Muscle layer of duodenum (tissue), 2 donors: ENCODE data around the gene RHOXF2B.
"Not testable (repeated sequence)": the region's sequence is repeated elsewhere in the genome, so short reads cannot be mapped to it uniquely, and the experiment has no call there.

Experiments
- H3K27ac ChIP-seq: one replicate; pipeline ENCODE4 v1.7.0; 2013; ENCODE audit warnings: mild to moderate bottlenecking, low read length
- H3K27me3 ChIP-seq: one replicate; pipeline ENCODE4 v1.7.0; 2013; ENCODE audit warnings: low read depth, mild to moderate bottlenecking, control low read depth, low read length
- H3K36me3 ChIP-seq, 2 donors: one replicate each; pipeline ENCODE4 v1.7.0; 2013; ENCODE audit warnings: low read length in 2 of 2, control low read depth in 1 of 2, mild to moderate bottlenecking in 1 of 2; ENCODE audit not compliant: insufficient read depth in 2 of 2, control insufficient read depth in 1 of 2
- H3K4me1 ChIP-seq, 2 donors: one replicate each; pipeline ENCODE4 v1.7.0; 2013; ENCODE audit warnings: low read length in 2 of 2, mild to moderate bottlenecking in 2 of 2, control low read depth in 1 of 2, moderate library complexity in 1 of 2; ENCODE audit not compliant: insufficient read depth in 2 of 2, control insufficient read depth in 1 of 2
- H3K4me3 ChIP-seq, 2 donors: one replicate each; pipeline ENCODE4 v1.7.0; 2013; ENCODE audit warnings: low read length in 2 of 2, low read depth in 1 of 2, mild to moderate bottlenecking in 1 of 2
- H3K9me3 ChIP-seq, 2 donors: one replicate each; pipeline ENCODE4 v1.7.0; 2013; ENCODE audit warnings: low read length in 2 of 2, control low read depth in 1 of 2, mild to moderate bottlenecking in 1 of 2; ENCODE audit not compliant: control insufficient read depth in 1 of 2
- donor health status: healthy.

Gene RHOXF2B

DNA sequence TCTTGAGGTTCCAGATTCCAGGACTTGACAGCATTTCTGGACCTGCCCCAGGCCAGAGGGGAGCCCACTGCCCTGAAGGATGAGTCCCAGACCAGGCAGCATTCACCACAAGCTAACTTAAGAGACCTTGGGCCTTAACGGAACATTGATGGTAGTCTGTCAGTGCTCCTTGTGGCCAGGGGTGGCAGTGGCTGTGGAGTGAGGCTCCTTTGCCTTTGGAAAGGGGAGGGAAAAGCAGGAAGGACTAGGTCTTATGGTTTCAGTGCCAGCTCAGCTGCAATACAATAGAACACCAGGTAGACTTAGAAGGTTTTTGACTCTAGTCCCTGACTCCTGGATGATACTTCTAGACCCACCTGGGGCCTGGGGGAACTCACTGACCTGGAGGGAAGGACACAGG, 11.3 kb downstream of the RHOXF2B start:
- H3K36me3 ChIP-seq, H3K27ac ChIP-seq, H3K4me1 ChIP-seq, H3K27me3 ChIP-seq, H3K4me3 ChIP-seq, H3K9me3 ChIP-seq: not testable (repeated sequence)

DNA sequence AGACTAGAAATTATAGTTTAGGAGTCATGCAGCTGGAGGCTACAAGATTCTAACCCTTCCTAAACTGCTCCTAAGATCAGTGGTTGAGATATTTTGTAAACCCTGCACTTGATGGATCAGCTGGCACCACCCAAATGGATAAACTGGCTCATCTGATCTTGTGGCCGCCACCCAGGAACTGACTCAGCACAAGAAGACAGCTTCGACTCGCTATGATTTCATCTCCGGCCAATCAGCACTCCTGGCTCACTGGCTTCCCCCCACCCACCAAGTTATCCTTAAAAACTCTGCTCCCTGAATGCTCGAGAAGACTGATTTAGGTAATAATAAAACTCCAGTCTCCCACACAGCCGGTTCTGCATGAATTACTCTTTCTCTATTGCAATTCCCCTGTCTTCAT, 34.8 kb downstream of the RHOXF2B start:
- not testable (repeated sequence) for H3K27ac ChIP-seq, H3K4me3 ChIP-seq, H3K27me3 ChIP-seq, H3K36me3 ChIP-seq, H3K9me3 ChIP-seq, H3K4me1 ChIP-seq

DNA sequence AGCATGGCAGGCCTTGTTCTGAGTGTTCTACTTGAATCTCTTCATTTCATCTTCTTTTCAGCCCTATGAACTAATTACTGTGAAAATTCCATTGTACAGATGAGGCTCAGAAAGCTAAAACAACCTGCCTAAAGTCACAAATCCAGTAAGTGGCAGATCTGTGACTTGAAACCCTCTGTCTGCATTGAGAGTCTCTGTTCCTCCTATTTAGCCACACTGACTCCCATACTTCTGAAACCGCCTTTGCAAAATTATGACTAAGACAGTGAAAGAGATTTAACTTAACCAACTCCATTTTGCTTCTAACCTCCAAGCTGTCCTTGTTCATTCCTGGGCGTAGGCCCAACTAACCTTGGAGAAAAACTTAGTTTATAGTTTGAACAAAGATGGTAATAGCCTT, 35.2 kb downstream of the RHOXF2B start:
- not testable (repeated sequence) for H3K36me3 ChIP-seq, H3K9me3 ChIP-seq, H3K4me1 ChIP-seq, H3K27me3 ChIP-seq, H3K27ac ChIP-seq, H3K4me3 ChIP-seq

DNA sequence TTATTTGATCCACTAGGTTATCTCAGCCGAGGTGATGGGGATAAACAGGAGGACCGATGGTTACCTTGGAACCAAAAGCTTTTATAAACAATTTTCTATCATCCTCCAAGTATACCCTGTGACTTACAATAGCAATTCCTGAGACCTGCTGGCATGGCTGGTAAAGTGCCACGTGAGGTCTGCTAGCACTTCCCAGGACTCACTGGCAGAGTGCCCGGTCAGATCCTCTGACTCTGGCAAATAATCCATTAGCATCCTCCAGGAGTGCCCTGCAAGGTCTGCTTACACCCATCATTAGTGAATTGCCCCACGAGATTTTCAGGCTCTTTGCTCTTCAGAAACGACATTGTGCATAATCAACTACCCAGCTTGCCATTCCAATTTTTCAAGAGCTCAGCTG, 37.3 kb downstream of the RHOXF2B start:
- H3K4me1 ChIP-seq, H3K27ac ChIP-seq: not testable (repeated sequence)

DNA sequence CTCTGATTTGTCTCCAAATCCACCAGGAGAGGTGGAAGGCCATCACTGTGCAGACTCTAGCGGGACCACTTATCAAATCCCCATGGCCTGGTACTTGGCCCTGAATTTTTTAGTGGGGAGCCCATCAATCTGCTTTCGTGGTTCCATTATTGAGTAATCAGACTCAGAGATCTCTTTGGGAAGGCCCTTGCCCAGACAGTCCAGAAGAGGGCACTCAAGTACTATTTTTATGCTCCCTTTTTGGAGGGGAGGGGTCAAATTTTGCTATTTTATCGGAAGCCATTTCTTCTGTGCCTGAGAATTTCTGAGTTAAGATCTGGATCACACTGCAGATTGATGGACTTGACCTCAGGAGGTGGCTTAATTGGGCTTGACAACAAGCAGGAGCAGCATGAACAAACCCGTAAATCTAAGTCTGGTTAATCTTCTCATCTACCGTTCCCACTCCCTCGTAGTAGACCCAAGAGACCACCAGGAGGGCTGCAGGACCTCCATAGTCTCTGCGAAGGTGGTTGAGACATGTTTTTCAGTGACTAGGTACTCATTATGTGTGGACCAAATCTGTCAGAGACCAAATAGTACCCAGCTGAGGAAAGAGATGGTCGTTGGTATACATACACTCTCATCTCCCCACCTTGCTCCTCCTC, 38.3 kb downstream of the RHOXF2B start:
- H3K27me3 ChIP-seq, H3K27ac ChIP-seq, H3K4me1 ChIP-seq, H3K36me3 ChIP-seq, H3K4me3 ChIP-seq, H3K9me3 ChIP-seq: not testable (repeated sequence)

More for the DNA sequence above, 37.3 kb downstream of the RHOXF2B start:
- not testable (repeated sequence) for H3K27me3 ChIP-seq, H3K4me3 ChIP-seq, H3K36me3 ChIP-seq, H3K9me3 ChIP-seq

DNA sequence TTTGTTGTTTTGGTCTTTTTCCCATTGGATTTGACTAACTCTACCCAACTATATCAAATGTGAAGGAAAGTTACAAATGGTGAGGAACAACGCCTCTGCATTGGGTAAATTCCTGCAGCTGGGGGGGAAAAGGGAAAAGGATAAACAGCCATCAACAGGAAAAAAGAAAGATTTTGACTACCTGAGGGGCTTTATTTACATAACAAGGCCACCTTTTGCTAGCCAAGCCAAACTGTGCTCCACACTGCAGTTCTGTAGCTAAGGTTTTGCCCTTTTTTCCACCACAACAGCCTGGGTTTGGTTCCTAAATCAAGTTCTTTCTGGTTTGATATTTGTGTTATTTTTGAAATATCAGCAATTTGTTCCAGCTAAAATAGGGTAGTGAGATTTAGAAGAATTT, 40.8 kb downstream of the RHOXF2B start:
- Histone ChIP-seq H3K27ac (no peak overlapping the region), H3K4me3 (no peak overlapping the region), H3K9me3 (no peaks in the 10 kb centered on the region), H3K4me1 (no peaks in the 10 kb centered on the region), H3K36me3 (no peaks in the 10 kb centered on the region), H3K27me3 (no peaks in the 10 kb centered on the region)

DNA sequence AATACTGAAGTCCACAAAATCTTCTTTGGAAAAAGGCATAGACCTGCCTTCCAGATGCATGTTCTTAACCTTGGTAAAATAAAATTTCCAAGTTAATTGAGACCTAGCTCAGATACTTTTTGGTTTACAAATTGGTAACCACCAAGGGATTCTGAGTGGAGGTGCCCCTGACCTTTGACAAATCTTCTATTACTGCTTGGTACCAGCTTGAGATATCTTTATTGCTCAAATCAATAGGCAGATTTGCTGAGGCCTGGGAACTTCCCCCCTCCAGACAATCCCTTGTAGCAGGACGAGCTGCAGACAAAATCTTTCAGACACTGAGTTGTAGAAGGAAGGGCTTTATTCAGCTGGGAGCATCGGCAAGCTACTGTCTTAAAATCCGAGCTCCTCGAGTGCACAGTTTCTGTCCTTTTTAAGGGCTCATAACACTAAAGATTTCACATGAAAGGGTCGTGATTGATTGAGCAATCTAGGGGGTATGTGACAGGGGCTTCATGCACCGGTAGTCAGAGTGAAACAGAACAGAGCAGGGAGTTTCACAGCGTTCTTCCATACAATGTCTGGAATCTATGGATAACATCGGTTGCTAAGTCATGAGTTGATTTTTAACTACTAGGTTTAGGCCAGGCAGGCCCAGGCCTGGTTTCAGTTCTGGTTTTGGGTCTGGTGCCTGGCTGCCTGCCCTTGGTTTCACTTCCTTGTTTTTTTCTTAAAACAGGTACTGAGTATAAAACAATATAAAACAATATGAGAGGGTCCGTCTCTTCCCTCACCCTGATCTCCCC, 41.8 kb downstream of the RHOXF2B start:
- not testable (repeated sequence) for H3K9me3 ChIP-seq, H3K4me3 ChIP-seq, H3K4me1 ChIP-seq, H3K36me3 ChIP-seq, H3K27me3 ChIP-seq, H3K27ac ChIP-seq

DNA sequence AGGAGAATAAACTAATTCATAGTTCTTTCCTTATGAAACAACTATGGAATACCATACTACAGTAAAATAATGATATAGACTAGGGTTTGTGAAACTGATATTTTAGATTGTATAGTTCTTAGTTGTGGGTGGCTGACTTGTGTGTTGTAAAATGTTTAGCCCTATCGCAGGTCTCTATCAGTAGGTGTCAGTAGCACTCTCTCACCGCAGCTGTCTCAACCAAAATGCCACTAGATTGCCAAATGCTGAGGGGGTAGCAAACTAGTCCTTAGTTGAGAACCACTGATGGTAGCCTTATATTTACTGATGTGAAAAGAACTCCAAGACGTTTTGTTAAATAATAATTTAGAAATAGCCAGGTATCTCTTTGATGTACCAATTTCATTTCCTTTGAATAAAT, 48.1 kb downstream of the RHOXF2B start:
- H3K4me1 ChIP-seq, result no peaks in the 10 kb centered on the region
- no peak overlapping the region for H3K27ac ChIP-seq
- no peaks in the 10 kb centered on the region for H3K27me3 ChIP-seq
- H3K9me3 ChIP-seq, result no peaks in the 10 kb centered on the region
- H3K4me3 ChIP-seq, result no peak overlapping the region
- no peaks in the 10 kb centered on the region for H3K36me3 ChIP-seq

DNA sequence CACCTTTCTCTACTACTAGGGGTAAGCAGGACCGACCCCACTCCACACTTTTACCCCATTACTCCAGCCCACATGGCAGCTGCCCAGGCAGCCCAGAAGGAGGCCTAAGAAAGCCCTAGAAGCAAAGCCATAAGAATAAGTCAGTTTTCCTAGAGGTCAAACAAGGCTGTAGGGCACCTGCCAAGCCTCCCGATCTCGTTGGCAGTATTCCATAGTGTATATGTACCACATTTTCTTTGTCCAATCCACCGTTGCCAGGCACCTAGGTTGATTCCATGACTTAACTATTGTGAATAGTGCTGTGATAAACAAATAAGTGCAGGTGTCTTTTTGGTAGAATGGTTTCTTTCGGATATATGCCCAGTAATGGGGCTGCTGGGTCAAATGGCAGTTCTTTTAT, 54.2 kb downstream of the RHOXF2B start:
- Histone ChIP-seq H3K9me3 (no peaks in the 10 kb centered on the region), H3K36me3 (no peaks in the 10 kb centered on the region), H3K4me1 (no peaks in the 10 kb centered on the region), H3K4me3 (no peak overlapping the region), H3K27me3 (no peaks in the 10 kb centered on the region), H3K27ac (no peak overlapping the region)

DNA sequence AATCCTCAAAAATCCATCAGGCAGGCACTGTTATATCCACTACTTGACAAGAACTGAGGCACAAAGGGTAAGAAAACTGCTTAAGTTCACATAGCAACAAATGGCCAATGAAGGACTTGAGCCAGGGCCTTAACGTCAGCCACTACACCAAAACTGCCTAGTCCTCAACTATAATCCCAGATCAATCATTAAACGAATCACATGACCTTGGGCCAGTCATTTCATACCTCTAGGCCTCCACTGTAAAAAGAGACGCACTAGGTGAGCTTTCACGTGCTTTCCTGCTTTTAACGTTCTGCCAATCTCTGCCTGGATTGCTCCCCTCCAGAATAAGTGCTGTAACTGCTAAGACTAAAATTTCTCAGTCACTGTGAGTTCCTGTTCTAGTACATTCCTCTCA, 54.7 kb downstream of the RHOXF2B start:
- H3K36me3 ChIP-seq, result no peaks in the 10 kb centered on the region
- H3K4me1 ChIP-seq, result no peaks in the 10 kb centered on the region
- H3K27ac ChIP-seq, result no peak overlapping the region
- H3K27me3 ChIP-seq, result no peaks in the 10 kb centered on the region
- no peak overlapping the region for H3K4me3 ChIP-seq
- no peaks in the 10 kb centered on the region for H3K9me3 ChIP-seq
